NB4 (cell line): ENCODE measurements around the gene HCAR1.

ENCODE experiments used
- POLR2A ChIP-seq: IDR thresholded peaks from 2 replicates; pipeline ENCODE4 v1.6.1; 2011; ENCODE audit warnings: mild to moderate bottlenecking; ENCODE audit not compliant: insufficient read length; ENCODE audit errors: extremely low read depth
- TF ChIP-seq, protein P1 (sequence below): IDR thresholded peaks from one replicate; pipeline ENCODE4 v1.5.1; 2012; ENCODE audit warnings: low read depth, low read length

DNA sequence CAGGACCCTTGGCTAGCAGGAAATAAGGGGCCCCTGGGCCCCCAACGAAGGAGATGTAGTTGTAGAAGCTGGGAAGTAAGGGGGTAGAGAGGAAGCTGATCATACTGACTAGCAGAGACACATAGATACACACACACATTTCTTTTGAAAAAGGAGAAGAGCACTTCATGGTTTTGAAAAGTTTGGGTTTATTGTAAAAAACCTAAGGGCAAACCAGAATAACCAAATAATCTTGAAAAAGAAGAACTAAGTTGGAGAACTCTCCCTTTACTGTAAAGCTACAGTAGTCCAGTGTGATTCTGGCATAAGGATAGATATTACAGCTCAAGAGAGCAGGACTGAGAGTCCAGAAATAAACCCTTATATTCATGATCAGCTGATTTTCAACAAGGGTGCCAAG is 8.3 kb downstream of the HCAR1 start:
- no peak for TF ChIP-seq POLR2A
- TF ChIP-seq, protein P1, sequence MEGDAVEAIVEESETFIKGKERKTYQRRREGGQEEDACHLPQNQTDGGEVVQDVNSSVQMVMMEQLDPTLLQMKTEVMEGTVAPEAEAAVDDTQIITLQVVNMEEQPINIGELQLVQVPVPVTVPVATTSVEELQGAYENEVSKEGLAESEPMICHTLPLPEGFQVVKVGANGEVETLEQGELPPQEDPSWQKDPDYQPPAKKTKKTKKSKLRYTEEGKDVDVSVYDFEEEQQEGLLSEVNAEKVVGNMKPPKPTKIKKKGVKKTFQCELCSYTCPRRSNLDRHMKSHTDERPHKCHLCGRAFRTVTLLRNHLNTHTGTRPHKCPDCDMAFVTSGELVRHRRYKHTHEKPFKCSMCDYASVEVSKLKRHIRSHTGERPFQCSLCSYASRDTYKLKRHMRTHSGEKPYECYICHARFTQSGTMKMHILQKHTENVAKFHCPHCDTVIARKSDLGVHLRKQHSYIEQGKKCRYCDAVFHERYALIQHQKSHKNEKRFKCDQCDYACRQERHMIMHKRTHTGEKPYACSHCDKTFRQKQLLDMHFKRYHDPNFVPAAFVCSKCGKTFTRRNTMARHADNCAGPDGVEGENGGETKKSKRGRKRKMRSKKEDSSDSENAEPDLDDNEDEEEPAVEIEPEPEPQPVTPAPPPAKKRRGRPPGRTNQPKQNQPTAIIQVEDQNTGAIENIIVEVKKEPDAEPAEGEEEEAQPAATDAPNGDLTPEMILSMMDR: no peak
